MM.1S (cell line): Measurements from ENCODE around the gene SLC4A7.

Experiments used
- DNase-seq: peaks from one replicate; pipeline ENCODE4 v3.0.0-alpha.2; 2015
- H2AFZ ChIP-seq: fragments of 300-600 bp; sonication (generic); 2 replicates; pipeline ENCODE4 v1.6.0; 2016; ENCODE audit warnings: antibody characterized with exemption, low read length
- H3F3A ChIP-seq: fragments of 300-600 bp; sonication (generic); 2 replicates; pipeline ENCODE4 v1.6.1; 2016; ENCODE audit warnings: mild to moderate bottlenecking, antibody characterized with exemption, low read length, moderate library complexity, mixed read lengths; ENCODE audit not compliant: insufficient read depth
- H3K27ac ChIP-seq: fragments of 300-600 bp; sonication (generic); 2 replicates; pipeline ENCODE4 v1.5.1; 2016; ENCODE audit warnings: mild to moderate bottlenecking, low read length
- H3K27me3 ChIP-seq: fragments of 300-600 bp; sonication (generic); replicated peaks from 2 replicates; pipeline ENCODE4 v1.6.0; 2016; ENCODE audit warnings: low read length; ENCODE audit not compliant: insufficient read depth
- H3K36me3 ChIP-seq: fragments of 300-600 bp; sonication (generic); replicated peaks from 2 replicates; pipeline ENCODE4 v1.6.1; 2016; ENCODE audit warnings: mild to moderate bottlenecking, low read length, mixed read lengths; ENCODE audit not compliant: insufficient read depth
- H3K4me1 ChIP-seq: fragments of 300-600 bp; sonication (generic); 2 replicates; pipeline ENCODE4 v1.6.1; 2016; ENCODE audit warnings: low read length, mixed read lengths
- H3K4me2 ChIP-seq: fragments of 300-600 bp; sonication (generic); 2 replicates; pipeline ENCODE4 v1.6.0; 2016; ENCODE audit warnings: low read depth, low read length
- H3K4me3 ChIP-seq: fragments of 300-600 bp; sonication (generic); 2 replicates; pipeline ENCODE4 v1.5.1; 2016; ENCODE audit warnings: low read length, mixed read lengths
- H3K79me2 ChIP-seq: fragments of 300-600 bp; sonication (generic); 2 replicates; pipeline ENCODE4 v1.6.1; 2016; ENCODE audit warnings: mixed run types, low read length, mixed read lengths
- H3K9ac ChIP-seq: fragments of 300-600 bp; sonication (generic); 2 replicates; pipeline ENCODE4 v1.6.1; 2016; ENCODE audit warnings: low read length, mixed read lengths
- H3K9me2 ChIP-seq: fragments of 300-600 bp; sonication (generic); replicated peaks from 2 replicates; pipeline ENCODE4 v1.6.1; 2016; ENCODE audit warnings: mild to moderate bottlenecking, low read length, mixed read lengths; ENCODE audit not compliant: insufficient read depth
- H3K9me3 ChIP-seq: fragments of 300-600 bp; sonication (generic); replicated peaks from 2 replicates; pipeline ENCODE4 v1.6.1; 2016; ENCODE audit warnings: mild to moderate bottlenecking, low read length, mixed read lengths; ENCODE audit not compliant: insufficient read depth
- H4K20me1 ChIP-seq: fragments of 300-600 bp; sonication (generic); 2 replicates; pipeline ENCODE4 v1.6.1; 2016; ENCODE audit warnings: mild to moderate bottlenecking, low read length, moderate library complexity, mixed read lengths; ENCODE audit not compliant: insufficient read depth
- EZH2 ChIP-seq: fragments of 300-600 bp; sonication (generic); optimal IDR thresholded peaks from 2 replicates; pipeline ENCODE3; 2017; ENCODE audit warnings: low read depth, mild to moderate bottlenecking, antibody characterized with exemption, low read length, mixed read lengths
- EZH2phosphoT487 ChIP-seq: fragments of 300-600 bp; sonication (generic); IDR thresholded peaks from 2 replicates; pipeline ENCODE4 v1.6.1; 2018; ENCODE audit warnings: antibody characterized with exemption, low read length
- TF ChIP-seq, protein P1 (sequence below): fragments of 300-600 bp; sonication (generic); IDR thresholded peaks from 2 replicates; pipeline ENCODE4 v1.5.1; 2016; ENCODE audit warnings: antibody characterized with exemption, low read length, mixed read lengths

Gene SLC4A7

GRCh38 chr3:27352047-27352446 lies 132.1 kb downstream of the SLC4A7 start:
- Histone ChIP-seq H3K27ac (no peak overlapping the region), H3K4me2 (no peak overlapping the region), H3K9me3 (no peaks in the 10 kb centered on the region), H2AFZ (no peak overlapping the region), H3K27me3 (no peaks in the 10 kb centered on the region), H3K79me2 (no peaks in the 10 kb centered on the region), H3K9me2 (no peaks in the 10 kb centered on the region), H4K20me1 (no peaks in the 10 kb centered on the region), H3K4me1 (no peaks in the 10 kb centered on the region), H3F3A (no peaks in the 10 kb centered on the region), H3K9ac (no peak overlapping the region), H3K4me3 (no peak overlapping the region), H3K36me3 (no peaks in the 10 kb centered on the region)
- TF ChIP-seq EZH2phosphoT487: no peak
- TF ChIP-seq, protein P1, sequence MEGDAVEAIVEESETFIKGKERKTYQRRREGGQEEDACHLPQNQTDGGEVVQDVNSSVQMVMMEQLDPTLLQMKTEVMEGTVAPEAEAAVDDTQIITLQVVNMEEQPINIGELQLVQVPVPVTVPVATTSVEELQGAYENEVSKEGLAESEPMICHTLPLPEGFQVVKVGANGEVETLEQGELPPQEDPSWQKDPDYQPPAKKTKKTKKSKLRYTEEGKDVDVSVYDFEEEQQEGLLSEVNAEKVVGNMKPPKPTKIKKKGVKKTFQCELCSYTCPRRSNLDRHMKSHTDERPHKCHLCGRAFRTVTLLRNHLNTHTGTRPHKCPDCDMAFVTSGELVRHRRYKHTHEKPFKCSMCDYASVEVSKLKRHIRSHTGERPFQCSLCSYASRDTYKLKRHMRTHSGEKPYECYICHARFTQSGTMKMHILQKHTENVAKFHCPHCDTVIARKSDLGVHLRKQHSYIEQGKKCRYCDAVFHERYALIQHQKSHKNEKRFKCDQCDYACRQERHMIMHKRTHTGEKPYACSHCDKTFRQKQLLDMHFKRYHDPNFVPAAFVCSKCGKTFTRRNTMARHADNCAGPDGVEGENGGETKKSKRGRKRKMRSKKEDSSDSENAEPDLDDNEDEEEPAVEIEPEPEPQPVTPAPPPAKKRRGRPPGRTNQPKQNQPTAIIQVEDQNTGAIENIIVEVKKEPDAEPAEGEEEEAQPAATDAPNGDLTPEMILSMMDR: no peak
- no peak for TF ChIP-seq EZH2
- DNase-seq: no peak

- Histone ChIP-seq H3F3A (no peaks in the 10 kb centered on the region), H3K79me2 (no peaks in the 10 kb centered on the region), H3K4me3 (peak overlapping the region; percentile 13; the same call in 1 of the 2 replicates), H3K4me1 (no peaks in the 10 kb centered on the region), H2AFZ (peak overlapping the region; percentile 53), H3K36me3 (no peaks in the 10 kb centered on the region), H3K27ac (peak overlapping the region; percentile 28; the same call in 1 of the 2 replicates), H3K9ac (peak overlapping the region; percentile 18; the same call in 1 of the 2 replicates), H3K9me3 (no peaks in the 10 kb centered on the region), H3K27me3 (no peaks in the 10 kb centered on the region), H3K4me2 (peak overlapping the region; percentile 57), H3K9me2 (no peaks in the 10 kb centered on the region), H4K20me1 (no peaks in the 10 kb centered on the region)
- peak; percentile 62 for DNase-seq
- TF ChIP-seq EZH2 (no peak), EZH2phosphoT487 (no peak)
- TF ChIP-seq, protein P1: no peak
Measured at GRCh38 chr3:27349832-27350231, 134.4 kb downstream of the SLC4A7 start.

DNA sequence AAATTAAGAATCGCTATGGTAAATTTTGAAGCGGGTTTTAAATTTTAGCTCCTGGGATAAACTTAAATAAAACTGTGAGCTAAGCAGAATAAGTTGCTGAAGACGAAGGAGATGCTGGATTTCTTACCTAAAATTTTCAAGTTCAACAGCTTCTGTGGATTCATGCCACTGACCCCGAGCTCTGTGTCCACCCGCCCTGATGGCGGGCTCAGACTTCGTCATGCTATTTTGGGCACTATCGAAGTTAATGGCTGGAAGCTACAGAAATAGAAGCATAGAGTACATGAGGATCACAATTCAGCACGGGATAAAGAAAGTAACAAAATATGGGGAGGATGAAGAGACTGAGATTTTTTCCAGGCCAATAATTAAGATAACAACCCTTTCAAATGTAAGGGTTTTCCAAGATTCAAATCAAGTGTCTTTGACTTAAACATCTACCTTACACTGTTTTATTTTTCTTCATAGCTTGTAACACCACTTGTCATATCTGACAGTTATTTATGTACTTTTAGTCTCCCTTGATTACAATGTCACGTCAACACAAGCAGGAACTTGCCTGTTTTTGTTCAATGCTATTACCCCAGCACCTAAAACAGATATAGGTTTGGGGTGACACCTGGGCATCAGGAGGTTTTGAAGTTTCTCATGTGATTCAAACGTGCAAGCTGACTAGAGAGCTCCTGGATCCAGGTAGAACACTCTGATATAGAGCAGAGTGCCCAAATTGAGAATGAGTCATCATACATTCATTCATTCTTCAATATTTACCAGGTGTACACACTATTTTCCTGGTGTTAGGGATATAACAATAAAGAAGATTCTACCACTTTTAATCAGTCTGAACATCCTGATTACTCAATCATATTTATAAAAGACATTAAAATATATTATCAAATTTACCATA lies 138.0 kb downstream of the SLC4A7 start:
- DNase-seq: no peak
- no peaks in the 10 kb centered on the region for H3K27me3 ChIP-seq
- no peak overlapping the region for H3K4me2 ChIP-seq
- H3K79me2 ChIP-seq: no peaks in the 10 kb centered on the region
- no peaks in the 10 kb centered on the region for H3F3A ChIP-seq
- no peaks in the 10 kb centered on the region for H3K36me3 ChIP-seq
- no peak overlapping the region for H2AFZ ChIP-seq
- no peak overlapping the region for H3K4me3 ChIP-seq
- no peaks in the 10 kb centered on the region for H4K20me1 ChIP-seq
- no peak overlapping the region for H3K27ac ChIP-seq
- H3K9ac ChIP-seq: no peak overlapping the region
- H3K9me3 ChIP-seq: no peaks in the 10 kb centered on the region
- TF ChIP-seq, protein P1: no peak
- no peak for TF ChIP-seq EZH2phosphoT487
- no peak for TF ChIP-seq EZH2
- H3K9me2 ChIP-seq: no peaks in the 10 kb centered on the region
- no peaks in the 10 kb centered on the region for H3K4me1 ChIP-seq
